ENCODE measurements around the gene AKT3.
"Not testable (repeated sequence)": the region's sequence is repeated elsewhere in the genome, so short reads cannot be mapped to it uniquely, and the experiment has no call there.

AKT3 gene

GRCh38 chr1:243884603-243885002 is 34.6 kb upstream of the AKT3 start:
- Histone ChIP-seq H3K36me3 (no peaks in the 10 kb centered on the region), H3K9me3 (ENCODE audit: severe bottlenecking) (no peaks in the 10 kb centered on the region), H3K27ac (no peak overlapping the region), H3K4me3 (ENCODE audit: low read depth, low read length) (no peak overlapping the region), H3K27me3 (ENCODE audit: insufficient read depth, low read depth, severe bottlenecking) (no peaks in the 10 kb centered on the region)
- no peak for DNase-seq
- TF ChIP-seq CTCF (IDR thresholded peaks at IDR 0.05; ENCODE audit: low read depth, low read length) = no peak

DNA sequence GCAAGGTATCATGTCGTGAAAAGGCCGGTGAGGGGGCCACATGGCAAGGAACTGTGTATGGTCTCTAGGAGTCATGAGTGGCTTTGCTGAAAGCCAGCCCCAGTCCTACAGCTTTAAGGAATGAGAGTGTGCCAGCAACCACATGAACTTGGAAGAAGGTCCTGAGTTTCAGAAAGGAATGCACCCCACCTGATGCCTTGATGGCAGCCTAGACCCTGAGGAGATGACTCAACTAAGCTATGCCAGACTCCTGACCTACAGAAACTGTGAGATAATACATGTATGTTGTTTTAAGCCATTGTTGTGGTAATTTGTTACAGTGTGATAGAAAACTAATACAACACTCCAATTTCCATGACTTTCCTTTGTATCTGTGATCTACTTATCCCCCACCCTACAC is 33.5 kb upstream of the AKT3 start:
- no peak for TF ChIP-seq CTCF (IDR thresholded peaks at IDR 0.05; ENCODE audit: low read depth, low read length)
- no peaks in the 10 kb centered on the region for H3K36me3 ChIP-seq
- no peaks in the 10 kb centered on the region for H3K9me3 ChIP-seq (ENCODE audit: severe bottlenecking)
- DNase-seq = no peak
- no peaks in the 10 kb centered on the region for H3K27me3 ChIP-seq (ENCODE audit: insufficient read depth, low read depth, severe bottlenecking)
- H3K27ac ChIP-seq = no peak overlapping the region
- no peak overlapping the region for H3K4me3 ChIP-seq (ENCODE audit: low read depth, low read length)

GRCh38 chr1:243882276-243882675 is 32.2 kb upstream of the AKT3 start:
- Histone ChIP-seq H3K4me3 (ENCODE audit: low read depth, low read length) (no peak overlapping the region), H3K9me3 (ENCODE audit: severe bottlenecking) (no peaks in the 10 kb centered on the region), H3K36me3 (no peaks in the 10 kb centered on the region), H3K27ac (no peak overlapping the region), H3K27me3 (ENCODE audit: insufficient read depth, low read depth, severe bottlenecking) (no peaks in the 10 kb centered on the region)
- no peak for DNase-seq
- TF ChIP-seq CTCF (IDR thresholded peaks at IDR 0.05; ENCODE audit: low read depth, low read length) = no peak

GRCh38 chr1:243877058-243877457 is 27.0 kb upstream of the AKT3 start:
- H3K27ac ChIP-seq; DNase-seq; H3K36me3 ChIP-seq; H3K9me3 ChIP-seq (ENCODE audit: severe bottlenecking); H3K27me3 ChIP-seq (ENCODE audit: insufficient read depth, low read depth, severe bottlenecking); H3K4me3 ChIP-seq (ENCODE audit: low read depth, low read length): not testable (repeated sequence)

DNA sequence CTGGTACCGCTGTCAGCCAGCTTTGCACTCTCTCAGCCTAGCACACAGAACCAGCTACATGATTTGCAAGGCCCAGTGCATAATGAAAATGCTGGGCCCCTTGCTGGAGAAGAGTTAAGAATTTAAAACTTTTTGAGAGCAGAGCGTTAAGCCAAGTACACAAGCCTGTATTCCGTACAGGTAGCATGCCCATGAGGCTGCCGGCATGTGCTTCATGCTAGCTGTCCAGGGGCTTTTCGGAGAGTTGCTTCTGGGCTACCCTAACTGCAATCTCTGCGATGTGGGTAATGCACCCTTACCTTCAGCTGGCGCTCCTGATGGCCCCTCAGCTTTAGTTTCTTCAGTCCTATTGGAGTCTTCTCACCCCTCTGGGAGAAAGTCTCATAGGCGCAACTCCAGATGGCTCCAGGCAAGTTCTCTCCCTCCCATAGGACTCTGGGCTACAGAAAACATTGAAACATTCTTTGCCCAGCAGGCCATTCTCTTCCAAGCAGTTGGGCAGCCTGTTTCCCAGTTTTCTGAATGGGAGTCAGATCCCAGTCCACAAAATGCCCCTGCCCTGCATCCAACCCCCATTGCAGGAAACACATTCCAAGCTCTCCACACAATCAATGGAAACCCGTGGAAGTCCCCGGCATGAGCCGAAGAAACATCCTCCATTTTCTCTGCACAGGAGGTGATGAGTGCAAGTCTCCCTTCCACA is 5.7 kb upstream of the AKT3 start:
- no peak overlapping the region for H3K4me3 ChIP-seq (ENCODE audit: low read depth, low read length)
- H3K27me3 ChIP-seq (ENCODE audit: insufficient read depth, low read depth, severe bottlenecking) = no peaks in the 10 kb centered on the region
- no peaks in the 10 kb centered on the region for H3K9me3 ChIP-seq (ENCODE audit: severe bottlenecking)
- no peak for TF ChIP-seq CTCF (IDR thresholded peaks at IDR 0.05; ENCODE audit: low read depth, low read length)
- H3K36me3 ChIP-seq = no peaks in the 10 kb centered on the region
- DNase-seq = no peak
- no peak overlapping the region for H3K27ac ChIP-seq

- TF ChIP-seq CTCF (IDR thresholded peaks at IDR 0.05; ENCODE audit: low read depth, low read length) = no peak
- Histone ChIP-seq H3K27me3 (ENCODE audit: insufficient read depth, low read depth, severe bottlenecking) (no peaks in the 10 kb centered on the region), H3K27ac (peak overlapping the region; percentile 97), H3K36me3 (no peaks in the 10 kb centered on the region), H3K4me3 (ENCODE audit: low read depth, low read length) (peak overlapping the region; percentile 89), H3K9me3 (ENCODE audit: severe bottlenecking) (no peaks in the 10 kb centered on the region)
- no peak for DNase-seq
These were observed 1.7 kb upstream of the AKT3 start for GRCh38 chr1:243851765-243852164.
